Neural cell (in vitro differentiated cells): ENCODE measurements around the gene ANGPTL2. TPM values are rescaled to one million over a fixed set of nuclear protein-coding genes. Genes with fewer than 3 reads are reported as not detected.

ENCODE experiments used
- H2AFZ ChIP-seq: fragments of 200-600, 300-800 bp; sonication (generic), shearing (Covaris generic); 2 replicates; pipeline ENCODE4 v1.6.0; 2014; ENCODE audit warnings: low read depth, mild to moderate bottlenecking, antibody characterized with exemption, low read length, moderate library complexity
- H3F3A ChIP-seq: fragments of 200-600 bp; shearing (Covaris generic); 2 replicates; pipeline ENCODE4 v1.6.1; 2016; ENCODE audit warnings: mild to moderate bottlenecking, moderate library complexity, mixed read lengths, antibody characterized with exemption, low read length; ENCODE audit not compliant: insufficient read depth, poor library complexity, severe bottlenecking
- H3K27ac ChIP-seq: fragments of 200-600, 300-800 bp; sonication (generic), shearing (Covaris generic); 2 replicates; pipeline ENCODE4 v1.5.1; 2014; ENCODE audit warnings: mild to moderate bottlenecking, low read length, moderate library complexity
- H3K27me3 ChIP-seq: fragments of 300-800, 200-600 bp; sonication (generic), shearing (Covaris generic); 2 replicates; pipeline ENCODE4 v1.6.0; 2014; ENCODE audit warnings: mild to moderate bottlenecking, low read depth, low read length, moderate library complexity; ENCODE audit not compliant: insufficient read depth
- H3K36me3 ChIP-seq: fragments of 300-800, 200-600 bp; sonication (generic), shearing (Covaris generic); 2 replicates; pipeline ENCODE4 v1.5.1; 2014; ENCODE audit warnings: mild to moderate bottlenecking, antibody characterized with exemption, low read length, moderate library complexity; ENCODE audit not compliant: insufficient read depth
- H3K4me2 ChIP-seq: fragments of 300-800, 200-600 bp; sonication (generic), shearing (Covaris generic); 2 replicates; pipeline ENCODE4 v1.6.0; 2014; ENCODE audit warnings: mild to moderate bottlenecking, low read length
- H3K4me3 ChIP-seq: fragments of 300-800, 200-600 bp; sonication (generic), shearing (Covaris generic); 2 replicates; pipeline ENCODE4 v1.5.1; 2014; ENCODE audit warnings: mild to moderate bottlenecking, low read length, moderate library complexity
- H3K79me2 ChIP-seq: fragments of 200-600 bp; shearing (Covaris generic); replicated peaks from 2 replicates; pipeline ENCODE4 v1.6.0; 2014; ENCODE audit warnings: mild to moderate bottlenecking, low read length, moderate library complexity; ENCODE audit not compliant: insufficient read depth
- H3K9ac ChIP-seq: fragments of 300-800, 200-600 bp; sonication (generic), shearing (Covaris generic); 2 replicates; pipeline ENCODE4 v1.6.1; 2016; ENCODE audit warnings: mild to moderate bottlenecking, low read length, mixed read lengths
- H3K9me2 ChIP-seq: fragments of 200-600 bp; shearing (Covaris generic); 2 replicates; pipeline ENCODE4 v1.6.1; 2016; ENCODE audit warnings: mild to moderate bottlenecking, low read length, mixed read lengths; ENCODE audit not compliant: insufficient read depth
- H3K9me3 ChIP-seq: fragments of 200-600, 300-800 bp; sonication (generic), shearing (Covaris generic); 2 replicates; pipeline ENCODE4 v1.6.1; 2016; ENCODE audit warnings: mild to moderate bottlenecking, mixed run types, low read length, moderate library complexity, mixed read lengths
- H4K20me1 ChIP-seq: fragments of 200-600 bp; shearing (Covaris generic); 2 replicates; pipeline ENCODE4 v1.6.1; 2016; ENCODE audit warnings: mild to moderate bottlenecking, mixed run types; ENCODE audit not compliant: insufficient read depth
- CTCF ChIP-seq: fragments of 450-650 bp; IDR thresholded peaks from 2 replicates; pipeline ENCODE4 v1.5.1; 2014; ENCODE audit warnings: antibody characterized with exemption, mild to moderate bottlenecking, moderate library complexity; ENCODE audit not compliant: poor library complexity, severe bottlenecking
- EP300 ChIP-seq: fragments of 450-650 bp; conservative IDR thresholded peaks from 2 replicates; pipeline ENCODE4 v1.6.1; 2014; ENCODE audit warnings: antibody characterized with exemption, mild to moderate bottlenecking, moderate library complexity; ENCODE audit not compliant: poor library complexity, severe bottlenecking
- EZH2 ChIP-seq: fragments of 200-600, 300-800 bp; shearing (Covaris generic), sonication (generic); IDR thresholded peaks from 2 replicates; pipeline ENCODE4 v1.6.1; 2014; ENCODE audit warnings: antibody characterized with exemption, low read length, borderline replicate concordance, mild to moderate bottlenecking; ENCODE audit not compliant: insufficient read depth, poor library complexity, severe bottlenecking
- MXI1 ChIP-seq: fragments of 450-650 bp; conservative IDR thresholded peaks from 2 replicates; pipeline ENCODE4 v1.6.1; 2014; ENCODE audit warnings: antibody characterized with exemption, mild to moderate bottlenecking; ENCODE audit not compliant: poor library complexity, severe bottlenecking
- POLR2AphosphoS5 ChIP-seq: IDR thresholded peaks from 2 replicates; pipeline ENCODE4 v1.6.1; 2012
- RAD21 ChIP-seq: fragments of 450-650 bp; conservative IDR thresholded peaks from 2 replicates; pipeline ENCODE4 v1.6.1; 2014; ENCODE audit warnings: antibody characterized with exemption, mild to moderate bottlenecking, moderate library complexity
- REST ChIP-seq: IDR thresholded peaks from 2 replicates; pipeline ENCODE4 v1.6.1; 2012; ENCODE audit warnings: borderline replicate concordance
- SMC3 ChIP-seq: fragments of 450-650 bp; conservative IDR thresholded peaks from 2 replicates; pipeline ENCODE4 v1.6.1; 2014; ENCODE audit warnings: antibody characterized with exemption, mild to moderate bottlenecking, moderate library complexity; ENCODE audit not compliant: poor library complexity
- TAF1 ChIP-seq: IDR thresholded peaks from 2 replicates; pipeline ENCODE4 v1.6.1; 2012; ENCODE audit warnings: low read depth
- polyA plus RNA-seq: library from polyadenylated mRNA; depleted of rRNA; stranded (reverse); fragments of >200 nt; gene quantifications from 2 replicates; pipeline ENCODE4 v1.2.3, GENCODE V29; 2014

Gene ANGPTL2
- polyA plus RNA-seq, 1 donor from 2014 or later: not detected

- H2AFZ ChIP-seq: no peak overlapping the region
- TF ChIP-seq REST (no peak), SMC3 (no peak), MXI1 (no peak), TAF1 (no peak), POLR2AphosphoS5 (no peak), RAD21 (no peak), EP300 (no peak), EZH2 (no peak), CTCF (no peak)
- no peaks in the 10 kb centered on the region for H3K27me3 ChIP-seq
- no peaks in the 10 kb centered on the region for H3K36me3 ChIP-seq
- no peaks in the 10 kb centered on the region for H3K9me3 ChIP-seq
- H4K20me1 ChIP-seq: no peaks in the 10 kb centered on the region
- no peaks in the 10 kb centered on the region for H3K79me2 ChIP-seq
- no peaks in the 10 kb centered on the region for H3K9me2 ChIP-seq
- no peaks in the 10 kb centered on the region for H3F3A ChIP-seq
- H3K4me3 ChIP-seq: no peak overlapping the region
- H3K4me2 ChIP-seq: no peak overlapping the region
- no peak overlapping the region for H3K9ac ChIP-seq
- no peak overlapping the region for H3K27ac ChIP-seq
Measured at GRCh38 chr9:127088724-127089615, 33.5 kb downstream of the ANGPTL2 start.

- no peaks in the 10 kb centered on the region for H3K27me3 ChIP-seq
- no peaks in the 10 kb centered on the region for H3F3A ChIP-seq
- no peak overlapping the region for H3K4me3 ChIP-seq
- H3K79me2 ChIP-seq: no peaks in the 10 kb centered on the region
- H3K27ac ChIP-seq: no peak overlapping the region
- no peak overlapping the region for H3K4me2 ChIP-seq
- no peak overlapping the region for H3K9ac ChIP-seq
- no peaks in the 10 kb centered on the region for H3K9me3 ChIP-seq
- no peaks in the 10 kb centered on the region for H3K36me3 ChIP-seq
- no peaks in the 10 kb centered on the region for H3K9me2 ChIP-seq
- no peaks in the 10 kb centered on the region for H4K20me1 ChIP-seq
- TF ChIP-seq EP300 (no peak), MXI1 (no peak), EZH2 (no peak), REST (no peak), CTCF (no peak), SMC3 (no peak), TAF1 (no peak), RAD21 (no peak), POLR2AphosphoS5 (no peak)
- H2AFZ ChIP-seq: no peak overlapping the region
Measured at GRCh38 chr9:127087836-127088235, 34.6 kb downstream of the ANGPTL2 start.
